Endothelial cell of hepatic sinusoid (primary cell): ENCODE results near the gene UBE2E3.

Experiments used
- in situ Hi-C: cut with HindIII; loops from 2 replicates; pipeline ENCODE4 v1.10.0; 2017; ENCODE audit warnings: low sequenced_read_pairs

The UBE2E3 gene

DNA sequence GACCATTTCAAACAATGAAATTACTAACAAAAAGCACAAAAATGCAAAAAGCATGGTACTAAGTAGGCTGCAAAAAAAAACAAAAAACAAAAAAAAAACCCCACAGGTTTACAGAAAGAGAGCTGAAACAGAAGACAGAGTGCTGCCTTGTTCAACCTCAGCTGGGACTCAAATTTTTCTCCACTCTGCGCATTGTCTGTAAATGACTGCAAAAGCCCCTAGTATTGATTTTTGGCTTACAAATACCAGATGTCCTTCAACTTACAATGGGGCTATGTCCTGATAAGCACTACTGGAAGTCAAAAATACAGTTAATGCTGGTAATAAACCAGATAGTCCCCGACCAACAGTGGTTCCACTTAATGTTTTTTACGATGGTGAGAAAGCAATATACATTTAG is 42.2 kb downstream of the UBE2E3 start:
- in situ Hi-C loops: no loop called here

DNA sequence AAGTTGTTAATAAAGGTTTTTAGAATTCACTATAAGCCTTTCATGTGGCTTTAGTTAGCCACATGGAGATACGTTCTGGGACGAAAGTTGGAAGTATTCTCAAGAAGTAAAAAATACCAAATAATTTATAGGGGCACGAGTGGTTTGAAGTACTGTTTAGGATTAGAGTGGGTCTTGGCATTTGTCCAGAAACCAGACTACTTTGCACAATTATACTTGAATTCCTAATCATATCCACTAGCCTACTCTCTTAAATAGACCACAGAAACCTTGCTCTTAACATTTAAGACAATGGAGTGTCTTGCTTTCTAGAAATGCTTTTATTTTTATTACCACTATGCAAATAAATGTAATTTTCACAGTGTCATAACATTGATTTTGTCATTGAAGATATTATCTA is 44.6 kb downstream of the UBE2E3 start:
- in situ Hi-C loops: no loop called here

DNA sequence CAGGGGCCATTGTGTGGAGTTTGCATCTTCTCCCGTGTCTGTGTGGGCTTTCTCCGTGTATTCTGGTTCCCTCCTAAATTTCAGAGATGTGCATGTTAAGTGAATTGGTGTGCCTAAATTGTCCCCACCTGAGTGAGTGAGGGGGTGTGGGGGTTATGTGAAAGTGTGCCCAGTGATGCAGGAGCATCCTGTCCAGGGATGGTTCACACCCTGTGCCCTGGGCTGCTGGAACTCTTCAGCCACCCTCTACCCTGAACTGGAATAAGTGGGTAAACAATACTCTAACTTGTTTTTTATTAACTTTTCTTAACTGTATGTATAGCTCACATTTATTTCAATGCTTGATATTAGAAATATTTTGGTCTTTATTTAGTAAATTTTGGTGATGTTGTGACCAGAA is 56.0 kb downstream of the UBE2E3 start:
- in situ Hi-C loops: no loop called here

DNA sequence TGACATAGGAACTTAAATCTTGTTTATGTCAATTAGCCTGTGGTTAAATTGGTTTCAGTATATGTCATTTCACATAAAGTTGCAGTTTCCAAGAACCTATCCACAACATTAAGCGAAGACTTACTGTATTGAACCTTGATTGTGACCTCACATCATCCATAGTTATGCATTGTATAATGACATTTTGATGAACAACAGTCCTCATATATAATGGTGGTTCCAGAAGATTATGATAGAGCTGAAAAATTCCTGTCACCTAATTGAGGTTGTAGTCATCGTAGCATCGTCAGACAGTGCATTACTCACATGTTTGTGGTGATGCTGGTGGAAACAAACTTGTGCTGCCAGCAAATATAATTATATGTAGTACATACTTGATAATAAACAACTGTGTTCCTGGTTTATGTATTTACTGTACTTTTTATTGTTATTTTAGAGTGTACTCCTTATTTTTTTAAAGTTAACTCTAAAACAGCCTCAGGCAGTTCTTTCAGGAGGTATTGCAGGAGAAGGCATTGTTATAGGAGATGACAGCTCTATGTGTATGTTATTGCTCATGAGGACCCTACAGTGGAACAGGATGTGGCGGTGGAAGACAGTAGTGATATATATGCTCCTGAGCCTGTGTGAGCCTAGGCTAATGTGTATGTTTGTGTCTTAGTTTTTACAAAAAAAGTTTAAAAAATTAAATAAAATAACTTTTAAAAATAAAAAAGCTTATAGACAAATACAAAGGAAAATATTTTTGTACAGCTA is 56.6 kb downstream of the UBE2E3 start:
- in situ Hi-C loops: no loop called here

DNA sequence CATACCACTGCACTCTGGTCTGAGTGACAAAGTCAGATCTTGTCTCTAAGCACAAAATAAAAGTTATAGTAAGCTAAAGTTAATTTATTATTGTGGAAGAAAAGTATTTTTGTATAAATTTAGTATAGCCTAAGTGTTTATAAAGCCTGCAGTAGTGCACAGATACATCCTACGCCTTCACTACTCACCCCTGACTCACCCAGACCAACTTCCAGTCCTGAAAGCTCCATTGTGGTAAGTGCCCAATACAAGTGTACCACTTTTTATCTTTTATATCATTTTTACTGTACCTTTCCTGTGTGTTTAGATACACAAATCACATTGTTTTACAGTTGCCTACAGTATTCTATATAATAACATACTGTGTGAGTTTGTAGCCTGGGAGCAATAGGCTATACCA is 57.5 kb downstream of the UBE2E3 start:
- in situ Hi-C loops: no loop called here

DNA sequence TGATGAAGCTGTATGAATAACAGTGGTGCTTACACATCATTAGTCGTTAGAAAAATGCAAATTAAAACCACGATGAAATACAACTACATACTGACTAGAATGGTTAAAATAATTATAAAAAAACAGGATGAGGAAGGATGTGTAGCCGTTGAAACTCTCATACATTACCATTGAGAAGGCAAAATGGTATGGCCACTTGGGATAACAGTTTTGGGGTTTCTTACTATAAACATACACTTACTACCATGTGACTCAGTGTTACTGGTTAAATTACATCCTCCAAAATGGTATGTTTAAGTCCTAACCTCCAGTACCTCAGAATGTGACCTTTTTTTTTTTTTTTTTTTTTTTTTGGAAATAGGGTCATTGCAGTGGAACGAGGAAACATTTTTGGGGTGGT is 58.4 kb downstream of the UBE2E3 start:
- in situ Hi-C loops: no loop called here

DNA sequence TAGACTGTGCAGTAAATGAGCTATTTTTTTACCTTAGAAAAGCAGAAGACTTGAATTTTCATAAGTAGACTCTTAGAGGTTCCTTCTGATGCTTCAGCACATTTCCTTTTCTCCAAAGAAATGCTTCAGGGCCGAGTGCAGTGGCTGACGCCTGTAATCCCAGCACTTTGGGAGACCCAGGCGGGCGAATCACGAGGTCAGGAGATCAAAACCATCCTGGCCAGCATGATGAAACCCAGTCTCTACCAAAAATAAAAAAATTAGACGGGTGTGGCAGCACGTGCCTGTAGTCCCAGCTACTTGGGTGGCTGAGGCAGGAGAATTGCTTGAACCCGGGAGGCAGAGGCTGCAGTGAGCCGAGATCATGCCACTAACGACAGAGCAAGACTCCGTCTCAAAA is 60.4 kb downstream of the UBE2E3 start:
- in situ Hi-C loops: loop anchor here (5.0 kb wide), 1 partner anchor 59 kb away; the partner anchor contains the start of gene UBE2E3

DNA sequence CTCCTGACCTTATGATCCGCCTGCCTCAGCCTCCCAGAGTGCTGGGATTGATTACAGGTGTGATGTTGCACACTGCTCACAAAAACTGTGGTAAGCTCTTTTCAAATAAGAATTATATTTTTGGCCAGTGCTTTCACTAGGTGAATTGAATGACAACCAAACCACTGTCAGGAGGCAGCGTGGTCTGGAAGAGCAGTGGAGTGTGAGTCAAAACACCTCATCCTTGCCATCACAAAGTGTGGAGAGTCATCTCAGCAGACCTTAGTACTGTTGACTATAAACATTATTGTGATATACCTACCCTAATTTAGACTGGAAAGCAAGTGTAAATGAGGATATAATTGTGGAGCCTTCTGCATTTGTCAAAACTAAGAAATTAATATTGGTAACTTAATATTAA is 61.3 kb downstream of the UBE2E3 start:
- in situ Hi-C loops: loop anchor here (5.0 kb wide), 1 partner anchor 59 kb away; the partner anchor contains the start of gene UBE2E3

DNA sequence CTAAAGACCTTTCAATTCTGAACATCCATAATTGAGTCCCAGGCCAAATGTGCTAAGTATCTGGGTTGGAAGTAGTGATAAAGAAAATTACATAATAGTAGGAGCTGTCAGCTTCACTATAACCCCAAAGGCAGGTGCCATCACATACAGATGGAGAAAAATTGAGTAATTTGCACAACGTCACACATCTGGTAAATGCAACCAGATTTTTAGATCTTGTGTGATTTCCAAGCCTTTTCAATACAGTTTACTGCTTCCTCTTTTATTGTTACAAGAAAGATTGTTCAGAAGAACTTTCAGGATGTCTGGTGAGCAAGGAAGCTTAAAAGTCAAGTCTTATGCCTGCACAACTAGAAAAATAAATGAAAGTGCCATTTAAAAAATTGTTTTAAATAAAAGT is 62.3 kb downstream of the UBE2E3 start:
- in situ Hi-C loops: loop anchor here (5.0 kb wide), 1 partner anchor 60 kb away; the partner anchor contains the start of gene UBE2E3

DNA sequence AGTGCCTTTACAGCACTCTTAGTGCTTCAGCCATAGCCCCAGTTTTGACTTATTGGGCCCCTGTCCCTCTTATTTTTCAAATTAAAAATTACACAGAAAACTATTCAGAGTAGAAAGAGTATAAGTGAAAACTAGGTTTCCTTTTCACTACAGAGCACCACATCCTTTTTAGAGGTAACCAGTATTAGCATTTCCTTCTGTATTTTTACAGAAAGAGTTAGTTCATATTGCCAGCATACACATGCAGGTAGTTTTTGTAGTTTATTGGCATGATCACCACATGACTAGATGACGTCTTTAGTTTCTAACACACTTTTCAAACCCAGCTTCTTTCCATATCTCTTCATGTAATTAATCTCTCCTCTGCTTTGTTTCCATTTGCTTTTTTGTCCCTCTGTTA is 66.4 kb downstream of the UBE2E3 start:
- in situ Hi-C loops: no loop called here

DNA sequence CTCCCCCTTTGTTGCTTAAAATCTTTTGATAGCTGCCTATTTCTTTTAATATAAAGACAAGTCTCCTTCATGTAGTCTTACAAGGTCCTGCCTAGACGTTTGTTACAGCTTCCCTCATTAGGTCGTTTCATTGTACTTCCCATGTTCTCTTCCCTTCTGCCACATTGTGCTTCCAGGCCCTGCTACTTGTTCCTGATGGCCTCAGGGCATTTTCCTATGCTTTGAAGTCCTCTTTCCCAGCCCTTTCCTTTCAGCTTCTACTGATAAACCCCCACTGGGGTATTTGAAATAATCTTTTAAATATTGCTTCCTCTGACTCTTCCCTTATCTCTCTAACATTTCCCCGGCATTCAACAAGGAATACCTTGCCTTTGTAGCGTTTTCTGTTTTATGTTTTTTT is 67.4 kb downstream of the UBE2E3 start:
- in situ Hi-C loops: no loop called here

DNA sequence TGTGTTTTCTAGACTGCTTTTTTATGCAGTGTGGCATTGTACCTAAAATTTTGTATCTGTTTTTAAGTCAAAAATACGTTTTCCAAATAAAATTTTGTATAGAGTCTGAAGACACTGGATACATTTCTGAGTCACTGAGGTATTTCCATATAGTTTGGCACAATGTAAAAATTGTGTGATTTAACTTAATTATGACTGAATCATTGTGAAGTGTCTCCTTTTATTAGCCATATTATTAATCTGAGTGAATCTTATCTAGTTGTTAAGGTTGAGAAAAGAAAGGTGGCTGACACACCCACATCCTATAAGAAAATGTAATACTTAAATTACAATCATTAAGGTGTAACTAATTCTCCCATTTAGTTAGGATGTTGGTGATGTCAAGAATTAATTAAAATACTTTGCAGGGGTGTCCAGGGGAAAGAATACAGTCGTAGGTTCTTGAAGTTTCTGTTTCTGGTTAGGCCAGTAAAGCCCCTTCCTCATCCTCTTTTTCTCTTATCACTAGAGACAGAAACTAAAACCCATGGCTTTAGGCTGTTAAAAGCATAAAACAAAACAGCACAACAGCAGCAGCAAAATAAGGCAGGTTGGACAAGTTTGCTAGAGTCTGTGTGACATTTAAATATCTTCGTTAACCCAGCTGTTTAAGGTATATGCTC is 71.6 kb downstream of the UBE2E3 start:
- in situ Hi-C loops: no loop called here

DNA sequence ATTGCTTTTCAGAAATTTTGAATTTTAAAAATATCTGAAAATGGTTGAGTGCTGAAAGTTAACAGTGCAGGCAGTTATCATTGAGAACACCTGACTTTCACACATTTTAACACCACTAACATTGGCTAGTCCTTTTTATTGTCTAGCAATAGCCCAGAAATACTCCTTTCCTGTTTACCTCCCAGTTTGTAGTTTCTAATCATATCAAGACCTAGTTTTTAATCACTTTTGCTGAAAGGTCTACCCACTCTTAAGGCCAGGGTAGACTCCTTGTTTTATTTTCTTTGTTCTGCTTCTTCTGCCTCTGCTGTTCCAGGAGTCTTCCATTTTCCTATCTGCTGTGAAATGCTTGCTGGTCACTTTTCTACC is 72.1 kb downstream of the UBE2E3 start:
- in situ Hi-C loops: no loop called here

DNA sequence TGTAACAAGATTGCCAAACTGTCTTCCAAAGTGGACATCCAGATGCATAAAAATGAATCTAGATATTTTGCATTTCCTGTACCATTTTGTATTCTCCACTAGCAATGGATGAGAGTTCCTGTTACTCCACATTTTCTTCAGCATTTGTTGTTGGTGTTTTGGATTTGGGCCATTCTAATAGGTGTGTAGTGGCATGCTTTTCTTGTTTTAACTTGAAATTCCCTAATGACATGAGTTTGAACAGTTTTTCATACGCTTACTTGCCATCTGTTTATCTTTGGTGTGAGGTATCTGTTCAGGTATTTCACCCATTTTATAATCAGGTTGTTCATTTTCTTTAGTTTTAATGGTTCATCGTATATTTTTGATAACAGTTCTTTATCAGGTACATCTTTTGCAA is 73.9 kb downstream of the UBE2E3 start:
- in situ Hi-C loops: no loop called here

DNA sequence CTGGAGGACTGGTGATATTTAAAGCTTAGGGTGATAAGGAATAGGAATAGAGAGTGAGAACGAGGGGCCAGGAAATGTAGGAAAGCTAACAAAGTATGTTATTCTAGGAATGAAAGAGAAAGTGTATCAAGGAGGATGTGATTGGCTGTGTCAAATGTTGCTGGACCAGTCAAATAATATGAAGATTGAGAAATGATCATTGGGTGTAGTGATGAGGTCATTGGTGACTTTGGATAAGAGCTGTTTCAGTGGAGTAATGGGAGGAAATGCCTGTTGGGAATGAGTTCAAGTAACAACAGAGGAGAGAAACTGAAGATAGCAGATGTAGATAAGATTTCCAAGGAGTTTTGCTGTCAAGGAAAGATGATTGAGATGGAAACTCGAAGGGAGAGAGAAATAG is 74.4 kb downstream of the UBE2E3 start:
- in situ Hi-C loops: no loop called here

DNA sequence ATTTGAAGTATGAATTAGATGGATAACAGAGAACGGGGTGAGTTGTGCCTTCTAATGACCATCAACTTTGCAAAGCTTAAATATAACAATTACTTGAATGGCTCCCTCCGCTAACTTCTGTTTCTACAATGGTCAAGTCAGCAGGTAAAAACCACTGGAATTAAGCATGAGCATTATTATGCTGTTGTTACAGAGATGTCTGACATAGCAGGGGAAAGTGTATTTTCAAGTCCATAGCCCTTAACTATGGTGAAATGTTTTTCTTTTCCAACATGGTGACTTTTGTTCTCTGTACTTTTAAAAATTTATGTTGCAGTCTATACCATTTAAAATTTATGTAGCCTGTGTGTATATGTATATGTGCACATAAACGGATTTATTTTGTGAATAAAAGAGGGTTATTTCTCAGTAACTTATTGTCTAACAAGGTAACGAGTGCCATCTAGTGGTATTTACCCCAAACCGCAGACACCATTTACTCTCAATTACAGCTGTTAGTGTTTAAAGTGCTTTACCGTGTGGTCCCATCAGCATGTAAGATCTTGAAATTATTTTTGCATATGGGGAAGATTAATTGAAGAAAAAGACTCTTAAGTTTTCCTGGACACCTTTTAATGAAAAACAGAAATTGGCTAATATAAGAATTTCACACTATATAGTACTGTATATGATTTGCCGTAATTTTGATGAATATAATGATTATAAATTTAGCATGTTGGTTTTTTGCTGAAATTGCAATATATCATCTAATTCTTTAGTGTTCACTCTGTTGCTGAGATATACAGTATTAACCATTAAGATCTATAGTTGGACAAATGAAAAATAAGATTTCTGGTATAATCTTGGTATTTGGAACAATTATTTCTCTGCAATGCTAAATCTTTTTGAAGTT is 78.2 kb downstream of the UBE2E3 start:
- in situ Hi-C loops: no loop called here

DNA sequence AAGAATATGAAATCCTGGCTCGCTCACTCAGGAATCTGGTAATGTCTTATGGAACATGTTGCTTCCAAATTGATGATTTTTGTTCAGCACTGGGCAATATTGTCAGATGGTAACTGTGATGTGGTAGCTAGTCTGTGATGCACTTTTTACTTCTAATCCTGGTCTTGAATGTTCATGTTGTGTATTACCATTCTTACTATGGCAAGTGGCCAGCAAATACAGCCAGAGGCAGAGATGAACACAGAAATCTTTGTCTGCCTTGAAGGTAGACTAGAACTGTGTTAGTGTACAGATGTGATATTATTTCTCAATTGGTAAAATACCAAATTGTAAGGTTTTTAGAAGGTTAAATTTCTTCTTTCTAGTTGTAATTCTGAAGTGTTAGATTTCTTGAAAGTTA is 83.3 kb downstream of the UBE2E3 start:
- in situ Hi-C loops: no loop called here

DNA sequence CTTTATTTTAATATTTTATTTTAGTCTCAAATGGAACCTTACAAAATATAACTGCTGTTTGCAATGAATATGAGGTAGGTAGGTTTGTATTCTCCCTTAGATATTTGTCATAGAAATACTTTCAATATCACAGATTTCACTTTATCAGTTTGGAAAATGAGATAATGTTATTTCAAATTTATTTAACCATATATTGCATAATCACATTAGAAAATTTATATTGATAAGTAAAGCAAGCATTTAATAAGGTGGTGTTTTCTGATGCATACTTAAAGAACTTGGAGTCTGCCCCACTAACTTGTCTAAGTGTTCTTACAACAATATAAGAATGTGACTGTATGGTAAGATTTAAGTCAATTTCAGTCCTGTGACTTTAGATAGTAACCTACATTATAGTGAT is 85.1 kb downstream of the UBE2E3 start:
- in situ Hi-C loops: no loop called here

DNA sequence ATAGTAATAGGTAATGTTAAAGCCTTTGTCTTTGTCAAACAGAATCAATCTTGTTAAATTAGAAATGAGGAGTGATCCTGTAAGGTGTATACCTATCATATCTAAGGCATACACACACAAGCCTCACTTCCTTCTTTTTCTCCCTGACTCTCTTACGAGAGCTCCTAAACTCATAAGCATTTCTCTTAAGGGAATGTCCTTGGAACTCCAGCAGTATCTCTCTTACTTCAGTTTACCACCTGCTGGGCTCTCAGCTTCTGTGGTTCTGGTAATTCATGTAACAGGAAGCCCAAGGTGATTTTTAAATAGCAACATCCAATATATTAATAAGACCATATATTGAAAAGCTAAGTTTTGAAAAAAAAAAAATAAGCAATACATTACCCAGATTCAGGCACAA is 85.9 kb downstream of the UBE2E3 start:
- in situ Hi-C loops: no loop called here

DNA sequence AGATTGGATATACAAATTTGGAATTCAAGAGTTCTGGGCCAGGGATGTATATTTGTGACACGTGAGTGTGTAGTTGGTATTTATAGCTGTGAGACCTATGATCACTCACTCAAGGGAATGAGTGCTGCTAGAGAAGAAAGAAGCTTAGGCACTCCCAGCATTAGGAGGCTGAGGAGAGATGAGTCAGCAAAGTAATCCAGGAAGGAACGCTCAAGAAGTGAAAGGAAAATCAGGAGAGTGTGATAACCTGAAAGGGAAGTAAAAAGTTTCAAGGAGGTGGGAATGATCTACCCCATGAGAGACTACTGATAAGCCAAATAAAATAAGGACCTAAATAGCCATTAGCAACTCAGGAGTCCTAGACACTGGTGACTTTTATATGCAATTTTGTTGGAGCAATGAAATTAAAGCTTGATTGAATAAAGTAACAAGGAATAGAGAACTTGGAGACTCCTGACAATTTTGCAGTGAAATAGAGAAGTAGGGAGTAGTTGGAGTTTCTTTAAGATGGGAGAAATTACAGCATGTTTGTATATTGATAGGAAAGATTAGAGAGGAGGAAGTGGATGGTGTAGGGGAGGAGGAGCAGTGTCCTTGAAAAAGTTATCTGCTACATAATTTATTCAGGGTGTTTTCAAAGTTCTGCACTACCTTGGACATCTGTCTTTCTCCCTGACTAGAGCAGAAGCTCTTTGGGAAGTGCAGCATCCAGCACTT is 89.9 kb downstream of the UBE2E3 start:
- in situ Hi-C loops: no loop called here

DNA sequence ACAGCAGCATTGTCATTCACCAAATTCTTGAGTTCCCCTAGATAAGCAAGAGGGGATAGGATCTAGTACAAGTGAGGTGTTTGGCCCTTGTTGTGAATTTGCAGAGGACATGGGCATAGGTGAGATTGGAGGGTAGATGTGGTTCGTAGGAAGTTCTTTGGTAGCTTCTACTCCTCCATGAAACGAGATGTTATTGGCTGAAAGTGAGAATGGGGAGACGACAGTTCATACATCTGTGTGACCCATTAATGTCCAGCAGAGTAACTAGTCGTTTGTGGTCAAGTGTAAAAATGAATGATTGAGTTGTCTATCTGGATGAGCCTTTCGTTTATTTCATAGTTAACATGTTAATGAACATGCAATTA is 90.4 kb downstream of the UBE2E3 start:
- in situ Hi-C loops: no loop called here
